HepG2 (cell line): ENCODE results near the gene PSMD2. TPM values are rescaled to one million over a fixed set of nuclear protein-coding genes. Genes with fewer than 3 reads are reported as not detected.

Source experiments
- ATAC-seq: fragments of 200-7000 bp; cut with Tn5 transposase; 3 replicates; pipeline ENCODE4 v1.9.1; 2020; ENCODE audit warnings: mild to moderate bottlenecking, moderate library complexity
- BruUV-seq: library from RNA; stranded (reverse); fragments of 400-500 nt; replicated peaks from 2 replicates; lab custom pipeline; 2021; lab: Mats Ljungman, UMichigan
- CTCF ChIA-PET: fragments of 300-600 bp; formaldehyde crosslinking; extraction: SDS; loops from one replicate; lab custom pipeline; 2021; ENCODE audit warnings: low total read pairs, inconsistent platforms, low intra/inter-chr PET ratio; lab: Yijun Ruan, JAX
- POLR2A ChIA-PET: fragments of 350-600 bp; sonication (Branson Sonifier 250); formaldehyde crosslinking; loops from one replicate; lab custom pipeline; 2020; ENCODE audit warnings: antibody characterized with exemption, inconsistent platforms; lab: Yijun Ruan, JAX
- DNase-seq: peaks from one replicate; pipeline ENCODE4 v3.0.0-alpha.2; 2015; ENCODE audit warnings: low spot score
- FAIRE-seq: peaks from 3 replicates; lab custom pipeline; 2011; peaks lifted over from hg19 to GRCh38; lab: Jason Lieb, UNC
- H2AFZ ChIP-seq: one replicate; pipeline ENCODE4 v1.6.1; 2011; ENCODE audit warnings: low read length, inconsistent platforms
- H3K27ac ChIP-seq: fragments of 300-600 bp; 3 replicates; pipeline ENCODE4 v1.8.0; 2011; ENCODE audit warnings: mixed run types, mild to moderate bottlenecking, mixed read lengths, low read length, inconsistent platforms; ENCODE audit not compliant: insufficient read depth; ENCODE audit errors: extremely low read length
- H3K27me3 ChIP-seq, 2 experiments: fragments of 200-600 bp in 1 of 2; 2 replicates in 1 of 2; 3 replicates in 1 of 2; pipeline versions ENCODE4 v1.6.0 to v1.8.0; 2011; ENCODE audit warnings: low read length in 2 of 2, mild to moderate bottlenecking in 2 of 2, moderate library complexity in 2 of 2, inconsistent platforms in 1 of 2; ENCODE audit not compliant: insufficient read depth in 2 of 2, control insufficient read depth in 1 of 2
- H3K36me3 ChIP-seq, 2 experiments: fragments of 200-600 bp in 1 of 2; replicated peaks in 1 of 2; 2 replicates in 1 of 2; 3 replicates in 1 of 2; pipeline versions ENCODE4 v1.5.1 to v1.8.0; 2011; ENCODE audit warnings: low read length in 2 of 2, inconsistent platforms in 1 of 2; ENCODE audit not compliant: insufficient read depth in 2 of 2, control insufficient read depth in 1 of 2
- H3K4me1 ChIP-seq: 2 replicates; pipeline ENCODE4 v1.5.1; 2012; ENCODE audit warnings: low read length, inconsistent platforms; ENCODE audit not compliant: insufficient read depth
- H3K4me2 ChIP-seq: 2 replicates; pipeline ENCODE4 v1.6.0; 2011; ENCODE audit warnings: low read depth, low read length, inconsistent platforms
- H3K4me3 ChIP-seq, 3 experiments: fragments of 200-600 bp in 1 of 3; sonication (generic), shearing (Covaris generic) in 1 of 3; replicated peaks in 1 of 3; 2 replicates each; pipeline ENCODE4 v1.5.1; 2011 to 2016; ENCODE audit warnings: low read length in 3 of 3, inconsistent platforms in 2 of 3, low read depth in 2 of 3, mild to moderate bottlenecking in 2 of 3, control low read depth in 1 of 3, mixed read lengths in 1 of 3; ENCODE audit not compliant: insufficient read depth in 1 of 3
- H3K79me2 ChIP-seq: one replicate; pipeline ENCODE4 v1.6.1; 2011; ENCODE audit warnings: low read length, inconsistent platforms; ENCODE audit not compliant: insufficient read depth
- H3K9ac ChIP-seq: 2 replicates; pipeline ENCODE4 v1.6.0; 2011; ENCODE audit warnings: mild to moderate bottlenecking, low read depth, low read length, inconsistent platforms; ENCODE audit not compliant: insufficient read depth
- H3K9me3 ChIP-seq: 2 replicates; pipeline ENCODE4 v1.5.1; 2012; ENCODE audit warnings: mild to moderate bottlenecking, low read length
- H4K20me1 ChIP-seq: 2 replicates; pipeline ENCODE4 v1.6.0; 2011; ENCODE audit warnings: inconsistent platforms, mild to moderate bottlenecking, low read length, moderate library complexity; ENCODE audit not compliant: insufficient read depth
- CCAR2 ChIP-seq: fragments of 200-400 bp; formaldehyde crosslinking; optimal IDR thresholded peaks from 2 replicates; pipeline ENCODE3; 2018; ENCODE audit warnings: low read depth, mild to moderate bottlenecking, low read length, moderate library complexity
- NCOA2 ChIP-seq: sonication (generic); formaldehyde crosslinking; IDR thresholded peaks from 2 replicates; pipeline ENCODE4 v1.8.0; 2022; ENCODE audit warnings: inconsistent platforms
- NR2F2 ChIP-seq: IDR thresholded peaks from 2 replicates; pipeline ENCODE4 v1.6.1; 2012; ENCODE audit warnings: low read depth, inconsistent platforms, borderline replicate concordance
- PAF1 ChIP-seq: IDR thresholded peaks from 2 replicates; pipeline ENCODE4 v1.6.1; 2016; ENCODE audit warnings: missing genetic modification reagents, missing compliant biosample characterization
- POGZ ChIP-seq: sonication (generic); formaldehyde crosslinking; IDR thresholded peaks from 2 replicates; pipeline ENCODE4 v1.4.0; 2020; ENCODE audit warnings: mild to moderate bottlenecking, missing genetic modification reagents
- SMC3 ChIP-seq: IDR thresholded peaks from 2 replicates; pipeline ENCODE4 v1.6.1; 2011; ENCODE audit warnings: low read length, improper control_type of control experiment
- TEAD2 ChIP-seq: sonication (generic); formaldehyde crosslinking; IDR thresholded peaks from 2 replicates; pipeline ENCODE4 v1.9.0; 2021; ENCODE audit warnings: missing genetic modification reagents
- TEAD3 ChIP-seq: optimal IDR thresholded peaks from 2 replicates; pipeline ENCODE3; 2016; ENCODE audit warnings: borderline replicate concordance
- ZBTB1 ChIP-seq: sonication (generic); formaldehyde crosslinking; IDR thresholded peaks from 2 replicates; pipeline ENCODE4 v1.4.0; 2020; ENCODE audit warnings: missing genetic modification reagents, borderline replicate concordance
- ZBTB21 ChIP-seq: sonication (generic); formaldehyde crosslinking; IDR thresholded peaks from 2 replicates; pipeline ENCODE4 v1.4.0; 2020; ENCODE audit warnings: missing genetic modification reagents
- ZFP82 ChIP-seq: sonication (generic); formaldehyde crosslinking; IDR thresholded peaks from 2 replicates; pipeline ENCODE4 v1.5.1; 2020; ENCODE audit warnings: mild to moderate bottlenecking, missing genetic modification reagents, borderline replicate concordance
- ZFP91 ChIP-seq: sonication (generic); formaldehyde crosslinking; IDR thresholded peaks from 2 replicates; pipeline ENCODE4 v1.9.0; 2022; ENCODE audit warnings: missing genetic modification reagents, mild to moderate bottlenecking, borderline replicate concordance
- ZNF318 ChIP-seq: sonication (generic); formaldehyde crosslinking; IDR thresholded peaks from 2 replicates; pipeline ENCODE4 v1.4.0; 2020; ENCODE audit warnings: mild to moderate bottlenecking, missing genetic modification reagents
- ZNF563 ChIP-seq: sonication (generic); formaldehyde crosslinking; IDR thresholded peaks from 2 replicates; pipeline ENCODE4 v1.8.0; 2022; ENCODE audit warnings: mild to moderate bottlenecking, moderate library complexity, missing genetic modification reagents
- ZNF616 ChIP-seq: sonication (generic); formaldehyde crosslinking; IDR thresholded peaks from 2 replicates; pipeline ENCODE4 v1.5.0; 2020; ENCODE audit warnings: low read depth, mild to moderate bottlenecking, missing genetic modification reagents
- WGBS: methylation state at CpG from one replicate; pipeline ENCODE4 v1.1.6; 2017; ENCODE audit warnings: low lambda C conversion rate; 5-methylcytosine and 5-hydroxymethylcytosine counted together
- in situ Hi-C: cut with HindIII; loops from 2 replicates; pipeline ENCODE4 v1.10.0; 2017; ENCODE audit warnings: low pct_unique_long_range_greater_than_20kb; ENCODE audit not compliant: extremely low pct_ligation_motif_present
- intact Hi-C: fragments of 100-400 bp; cut with micrococcal nuclease; formaldehyde crosslinking; loops from one replicate; pipeline ENCODE4 v1.10.0; 2022; ENCODE audit not compliant: unreplicated experiment
- polyA plus RNA-seq, 8 experiments: library from polyadenylated mRNA; depleted of rRNA in 3 of 8; stranded (reverse) in 7 of 8; unstranded in 1 of 8; fragments of >200 nt; fragmentation: Illumina TruSeq in 4 of 8; extraction: Trizol in 4 of 8; gene quantifications; 2 replicates each; pipeline versions ENCODE4 v1.2.1 to v1.2.3, GENCODE V29; 2011 to 2016; ENCODE audit warnings: low read depth in 4 of 8, missing spikeins in 1 of 8, mixed read lengths in 1 of 8; ENCODE audit not compliant: insufficient read depth in 1 of 8
- total RNA-seq, 5 experiments: library from RNA; depleted of rRNA; stranded (reverse); fragments of >200 nt; fragmentation: Illumina TruSeq; extraction: Trizol; gene quantifications; 2 replicates each; pipeline ENCODE4 v1.2.3, GENCODE V29; 2016; ENCODE audit warnings: low read depth in 1 of 5

The PSMD2 gene
- total and polyA plus RNA-seq, 2 of the 13 experiments (the other 11 are each of a cell fraction or from before 2014, with no cell fraction given), result 125 to 200 TPM

GRCh38 chr3:184345317-184346144 lies 46.5 kb downstream of the PSMD2 start:
- in situ Hi-C loops (no loop called here), intact Hi-C loops (no loop called here)
- Histone ChIP-seq H3K4me3 (no peak overlapping the region), H3K4me2 (no peak overlapping the region), H4K20me1 (no peaks in the 10 kb centered on the region), H3K4me1 (peaks cover 11% of the 10 kb centered on the region), H3K9me3 (no peaks in the 10 kb centered on the region), H3K79me2 (no peaks in the 10 kb centered on the region), H3K36me3 (peaks cover 4 to 16% of the 10 kb centered on the region in 2 experiments; a peak in 4 of 5 replicates), H3K27ac (no peak overlapping the region), H3K27me3 (no peaks in the 10 kb centered on the region), H3K9ac (no peak overlapping the region), H2AFZ (no peak overlapping the region)
- POLR2A ChIA-PET, result interaction anchor here (0.8 to 2.2 kb wide), 9 partner anchors 8 to 168 kb away, joined by 3 to 6 read pairs (median 4); partner anchors contain the start of genes FAM131A and POLR2H
- FAIRE-seq (peak; percentile 81), DNase-seq (peak; percentile 84), ATAC-seq (peak; percentile 92)
- no TSS peak for BruUV-seq
- WGBS, result 44% methylated on average over 14 of the region's 14 CpGs
- CTCF ChIA-PET, result interaction anchor here (0.6 to 1.4 kb wide), 3 partner anchors 10 to 195 kb away, joined by 3 to 6 read pairs (median 4); no protein-coding TSS in a partner anchor
- peak; percentile 29; the same call in 1 of the 2 replicates for TF ChIP-seq NCOA2
- TF ChIP-seq ZBTB21 (CRISPR knock-in tag), result no peak
- TF ChIP-seq ZBTB1 (CRISPR knock-in tag), result no peak
- TF ChIP-seq ZNF563, result no peak
- no peak for TF ChIP-seq ZNF616 (CRISPR knock-in tag)
- no peak for TF ChIP-seq CCAR2
- TF ChIP-seq NR2F2, result no peak
- no peak for TF ChIP-seq TEAD2 (CRISPR knock-in tag)
- TF ChIP-seq ZFP91, result 0 out of 2 replicates have a peak, but pooled peaks have one; percentile 14
- TF ChIP-seq SMC3, result peak; percentile 55
- no peak for TF ChIP-seq ZFP82 (CRISPR knock-in tag)
- no peak for TF ChIP-seq POGZ (CRISPR knock-in tag)
- TF ChIP-seq PAF1 (CRISPR knock-in tag), result no peak
- TF ChIP-seq TEAD3 (CRISPR knock-in tag), result peak; percentile 33
- no peak for TF ChIP-seq ZNF318 (CRISPR knock-in tag)
